KMS-11 (cell line): ENCODE data around the gene EEA1.

Experiments
- H2AFZ ChIP-seq: fragments of 200-600 bp; sonication (generic); 2 replicates; pipeline ENCODE4 v1.6.1; 2016; ENCODE audit warnings: antibody characterized with exemption, mixed run types, low read depth
- H3K27ac ChIP-seq: fragments of 200-600 bp; sonication (generic); 2 replicates; pipeline ENCODE4 v1.6.1; 2016; ENCODE audit warnings: mild to moderate bottlenecking, mixed run types
- H3K27me3 ChIP-seq: fragments of 200-600 bp; sonication (generic); 2 replicates; pipeline ENCODE4 v1.6.1; 2017; ENCODE audit warnings: mild to moderate bottlenecking, low read depth, mixed run types, moderate library complexity; ENCODE audit not compliant: insufficient read depth
- H3K36me3 ChIP-seq: fragments of 200-600 bp; sonication (generic); 2 replicates; pipeline ENCODE4 v1.6.1; 2017; ENCODE audit warnings: mild to moderate bottlenecking, mixed run types; ENCODE audit not compliant: insufficient read depth
- H3K4me1 ChIP-seq: fragments of 200-600 bp; sonication (generic); 2 replicates; pipeline ENCODE4 v1.6.1; 2016; ENCODE audit warnings: mild to moderate bottlenecking, low read depth, mixed run types; ENCODE audit not compliant: poor library complexity, severe bottlenecking
- H3K4me2 ChIP-seq: fragments of 200-600 bp; sonication (generic); 2 replicates; pipeline ENCODE4 v1.7.0; 2016; ENCODE audit warnings: mild to moderate bottlenecking, mixed run types
- H3K4me3 ChIP-seq: fragments of 200-600 bp; sonication (generic); IDR thresholded peaks from 2 replicates; pipeline ENCODE4 v1.6.1; 2017; ENCODE audit warnings: low read depth, low read length, mixed read lengths; ENCODE audit not compliant: insufficient read depth
- H3K79me2 ChIP-seq: fragments of 200-600 bp; sonication (generic); 2 replicates; pipeline ENCODE4 v1.6.1; 2016; ENCODE audit warnings: low read depth, mixed run types; ENCODE audit not compliant: insufficient read depth
- H3K9ac ChIP-seq: fragments of 200-600 bp; sonication (generic); 2 replicates; pipeline ENCODE4 v1.6.1; 2016; ENCODE audit warnings: mild to moderate bottlenecking, mixed run types
- H4K20me1 ChIP-seq: fragments of 200-600 bp; sonication (generic); 2 replicates; pipeline ENCODE4 v1.6.1; 2016; ENCODE audit warnings: mild to moderate bottlenecking, mixed run types; ENCODE audit not compliant: insufficient read depth
- TF ChIP-seq, protein P1 (sequence below): fragments of 200-600 bp; sonication (generic); conservative IDR thresholded peaks from 2 replicates; pipeline ENCODE4 v1.6.1; 2017; ENCODE audit warnings: low read depth, mild to moderate bottlenecking, antibody characterized with exemption, low read length, moderate library complexity, mixed read lengths

The EEA1 gene

GRCh38 chr12:92950011-92950410 lies 20.9 kb upstream of the EEA1 start:
- Histone ChIP-seq H3K4me3 (no peak overlapping the region), H3K36me3 (no peaks in the 10 kb centered on the region), H3K9ac (no peak overlapping the region), H3K27me3 (no peaks in the 10 kb centered on the region), H3K27ac (no peak overlapping the region), H3K79me2 (no peaks in the 10 kb centered on the region), H3K4me1 (peaks cover 1% of the 10 kb centered on the region), H4K20me1 (no peaks in the 10 kb centered on the region), H3K4me2 (no peak overlapping the region), H2AFZ (no peak overlapping the region)
- TF ChIP-seq, protein P1, sequence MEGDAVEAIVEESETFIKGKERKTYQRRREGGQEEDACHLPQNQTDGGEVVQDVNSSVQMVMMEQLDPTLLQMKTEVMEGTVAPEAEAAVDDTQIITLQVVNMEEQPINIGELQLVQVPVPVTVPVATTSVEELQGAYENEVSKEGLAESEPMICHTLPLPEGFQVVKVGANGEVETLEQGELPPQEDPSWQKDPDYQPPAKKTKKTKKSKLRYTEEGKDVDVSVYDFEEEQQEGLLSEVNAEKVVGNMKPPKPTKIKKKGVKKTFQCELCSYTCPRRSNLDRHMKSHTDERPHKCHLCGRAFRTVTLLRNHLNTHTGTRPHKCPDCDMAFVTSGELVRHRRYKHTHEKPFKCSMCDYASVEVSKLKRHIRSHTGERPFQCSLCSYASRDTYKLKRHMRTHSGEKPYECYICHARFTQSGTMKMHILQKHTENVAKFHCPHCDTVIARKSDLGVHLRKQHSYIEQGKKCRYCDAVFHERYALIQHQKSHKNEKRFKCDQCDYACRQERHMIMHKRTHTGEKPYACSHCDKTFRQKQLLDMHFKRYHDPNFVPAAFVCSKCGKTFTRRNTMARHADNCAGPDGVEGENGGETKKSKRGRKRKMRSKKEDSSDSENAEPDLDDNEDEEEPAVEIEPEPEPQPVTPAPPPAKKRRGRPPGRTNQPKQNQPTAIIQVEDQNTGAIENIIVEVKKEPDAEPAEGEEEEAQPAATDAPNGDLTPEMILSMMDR: no peak

GRCh38 chr12:92949466-92949865 lies 20.4 kb upstream of the EEA1 start:
- H3K4me2 ChIP-seq: no peak overlapping the region
- peaks cover 7% of the 10 kb centered on the region for H3K4me1 ChIP-seq
- no peaks in the 10 kb centered on the region for H3K27me3 ChIP-seq
- no peaks in the 10 kb centered on the region for H4K20me1 ChIP-seq
- H3K79me2 ChIP-seq: no peaks in the 10 kb centered on the region
- no peak overlapping the region for H3K9ac ChIP-seq
- H3K36me3 ChIP-seq: no peaks in the 10 kb centered on the region
- no peak overlapping the region for H2AFZ ChIP-seq
- no peak overlapping the region for H3K4me3 ChIP-seq
- TF ChIP-seq, protein P1: no peak
- H3K27ac ChIP-seq: no peak overlapping the region

- Histone ChIP-seq H3K27me3 (no peaks in the 10 kb centered on the region), H3K27ac (no peak overlapping the region), H4K20me1 (no peaks in the 10 kb centered on the region), H3K9ac (no peak overlapping the region), H3K79me2 (no peaks in the 10 kb centered on the region), H3K36me3 (no peaks in the 10 kb centered on the region), H3K4me2 (no peak overlapping the region), H2AFZ (no peak overlapping the region), H3K4me3 (no peak overlapping the region), H3K4me1 (peaks cover 24% of the 10 kb centered on the region)
- TF ChIP-seq, protein P1: no peak
Measured at GRCh38 chr12:92947589-92948215, 18.6 kb upstream of the EEA1 start.

- H3K79me2 ChIP-seq: no peaks in the 10 kb centered on the region
- H3K9ac ChIP-seq: no peak overlapping the region
- no peaks in the 10 kb centered on the region for H3K36me3 ChIP-seq
- no peak overlapping the region for H3K27ac ChIP-seq
- no peaks in the 10 kb centered on the region for H4K20me1 ChIP-seq
- no peaks in the 10 kb centered on the region for H3K27me3 ChIP-seq
- no peak overlapping the region for H2AFZ ChIP-seq
- TF ChIP-seq, protein P1: no peak
- peaks cover 26% of the 10 kb centered on the region for H3K4me1 ChIP-seq
- H3K4me3 ChIP-seq: no peak overlapping the region
- no peak overlapping the region for H3K4me2 ChIP-seq
Measured at GRCh38 chr12:92945659-92946220, 16.6 kb upstream of the EEA1 start.
